ENCODE data around the gene SLC7A4.

GRCh38 chr22:21034989-21035388 lies 2.6 kb upstream of the SLC7A4 start:
- TF ChIP-seq CTCF (IDR thresholded peaks at IDR 0.05): no peak
- no peak for TF ChIP-seq POLR2A (IDR thresholded peaks at IDR 0.05)

All from esophagus squamous epithelium (tissue), 4 donors.